Measurements from ENCODE around the gene CHKA.

DNA sequence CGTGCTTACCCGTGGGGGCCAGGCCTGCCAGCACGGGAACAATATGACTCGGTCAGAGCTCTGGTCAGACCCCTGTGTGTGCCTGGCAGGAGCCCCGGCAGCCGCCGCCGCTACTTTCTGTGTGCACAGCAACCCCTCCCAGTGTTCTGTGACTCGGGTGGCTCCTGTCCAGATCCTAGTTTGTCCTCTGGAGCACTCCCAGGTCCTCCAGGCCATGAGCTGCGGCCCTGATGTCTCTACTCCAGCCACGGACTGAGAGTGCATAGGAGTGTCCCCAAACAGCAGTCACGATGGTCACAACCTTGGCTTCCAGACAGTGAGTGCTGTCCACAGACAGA, 87.5 kb downstream of the CHKA start:
- TF ChIP-seq CTCF (optimal IDR thresholded peaks at IDR 0.05 in 1 of 3, IDR thresholded peaks at IDR 0.05 in 1 of 3, conservative IDR thresholded peaks at IDR 0.05 in 1 of 3; ENCODE audit: extremely low read depth in 1 of 3, insufficient read depth in 2 of 3, low read length in 3 of 3) (no peak), EZH2 (IDR thresholded peaks at IDR 0.05; ENCODE audit: low read length) (no peak)
